ENCODE results near the gene PROX1. TPM values are rescaled to one million over a fixed set of nuclear protein-coding genes. Genes with fewer than 3 reads are reported as not detected.

The PROX1 gene
- total and polyA plus RNA-seq, 2 experiments from 2014 or later = under 0.01 to 0.20 TPM

DNA sequence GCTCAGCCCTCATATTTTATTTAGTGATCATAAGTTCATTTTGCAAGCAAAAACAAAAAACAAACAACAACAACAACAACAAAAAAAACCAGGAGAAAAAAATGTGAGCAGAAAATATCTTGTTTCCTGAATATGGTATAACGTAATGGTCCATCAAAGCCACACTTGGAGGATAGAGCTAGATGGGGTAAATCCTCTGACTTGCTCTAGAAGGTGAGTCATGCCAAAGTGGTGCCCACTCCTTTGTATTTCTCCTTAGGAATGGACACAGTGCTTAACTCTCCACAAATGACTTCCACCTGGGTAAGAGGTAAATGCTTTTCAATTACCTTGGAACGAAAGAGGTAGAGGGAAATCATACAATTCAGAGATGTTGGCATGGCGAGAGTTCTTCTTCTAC is 20.6 kb downstream of the PROX1 start:
- Histone ChIP-seq H3K79me2 (ENCODE audit: insufficient read depth) (no peaks in the 10 kb centered on the region), H3K9me2 (ENCODE audit: insufficient read depth) (no peaks in the 10 kb centered on the region), H3K27ac (no peak overlapping the region), H3F3A (ENCODE audit: insufficient read depth) (no peaks in the 10 kb centered on the region), H3K36me3 (ENCODE audit: low read depth) (no peaks in the 10 kb centered on the region), H3K9ac (no peak overlapping the region), H3K9me3 (ENCODE audit: low read depth) (no peaks in the 10 kb centered on the region), H4K20me1 (ENCODE audit: insufficient read depth) (no peaks in the 10 kb centered on the region), H3K4me2 (ENCODE audit: unreplicated experiment) (no peak overlapping the region), H3K27me3 (replicated peaks; ENCODE audit: insufficient read depth) (no peaks in the 10 kb centered on the region), H3K4me1 (ENCODE audit: insufficient read depth) (no peaks in the 10 kb centered on the region), H2AFZ (no peak overlapping the region), H3K4me3 (no peak overlapping the region)
- no peak for TF ChIP-seq EZH2phosphoT487 (IDR thresholded peaks at IDR 0.05; ENCODE audit: insufficient read depth, low read depth)
- no peak for TF ChIP-seq EZH2 (IDR thresholded peaks at IDR 0.05; ENCODE audit: insufficient read depth, poor library complexity, severe bottlenecking)
- WGBS, 2 experiments (ENCODE audit: low coverage in 1 of 2, low lambda C conversion rate in 2 of 2, missing lambda C conversion rate in 2 of 2) = 29 to 43% methylated on average over 3 of the region's 3 CpGs
- no peak for DNase-seq
- in situ Hi-C loops (cut with MboI) = no loop called here

GRCh38 chr1:214008791-214009422 is 21.1 kb downstream of the PROX1 start:
- no peaks in the 10 kb centered on the region for H3K4me1 ChIP-seq (ENCODE audit: insufficient read depth)
- no peaks in the 10 kb centered on the region for H3K9me3 ChIP-seq (ENCODE audit: low read depth)
- TF ChIP-seq EZH2phosphoT487 (IDR thresholded peaks at IDR 0.05; ENCODE audit: insufficient read depth, low read depth) (no peak), EZH2 (IDR thresholded peaks at IDR 0.05; ENCODE audit: insufficient read depth, poor library complexity, severe bottlenecking) (no peak)
- no peaks in the 10 kb centered on the region for H3F3A ChIP-seq (ENCODE audit: insufficient read depth)
- in situ Hi-C loops (cut with MboI) = no loop called here
- no peak overlapping the region for H3K27ac ChIP-seq
- no peaks in the 10 kb centered on the region for H3K79me2 ChIP-seq (ENCODE audit: insufficient read depth)
- H4K20me1 ChIP-seq (ENCODE audit: insufficient read depth) = no peaks in the 10 kb centered on the region
- H3K9ac ChIP-seq = no peak overlapping the region
- H3K4me2 ChIP-seq (ENCODE audit: unreplicated experiment) = no peak overlapping the region
- WGBS, 2 experiments (ENCODE audit: low coverage in 1 of 2, low lambda C conversion rate in 2 of 2, missing lambda C conversion rate in 2 of 2) = 67 to 69% methylated on average over 8 of the region's 8 CpGs
- no peak overlapping the region for H3K4me3 ChIP-seq
- DNase-seq = no peak
- H3K9me2 ChIP-seq (ENCODE audit: insufficient read depth) = no peaks in the 10 kb centered on the region
- no peak overlapping the region for H2AFZ ChIP-seq
- no peaks in the 10 kb centered on the region for H3K27me3 ChIP-seq (replicated peaks; ENCODE audit: insufficient read depth)
- H3K36me3 ChIP-seq (ENCODE audit: low read depth) = no peaks in the 10 kb centered on the region

GRCh38 chr1:214009423-214010196 is 21.8 kb downstream of the PROX1 start:
- no peaks in the 10 kb centered on the region for H3K27me3 ChIP-seq (replicated peaks; ENCODE audit: insufficient read depth)
- no peak overlapping the region for H3K4me2 ChIP-seq (ENCODE audit: unreplicated experiment)
- in situ Hi-C loops (cut with MboI) = no loop called here
- WGBS, 2 experiments (ENCODE audit: low coverage in 1 of 2, low lambda C conversion rate in 2 of 2, missing lambda C conversion rate in 2 of 2) = 58 to 65% methylated on average over 14 of the region's 14 CpGs
- no peak overlapping the region for H2AFZ ChIP-seq
- no peak overlapping the region for H3K27ac ChIP-seq
- H3F3A ChIP-seq (ENCODE audit: insufficient read depth) = no peaks in the 10 kb centered on the region
- H3K4me3 ChIP-seq = no peak overlapping the region
- no peaks in the 10 kb centered on the region for H3K4me1 ChIP-seq (ENCODE audit: insufficient read depth)
- no peak overlapping the region for H3K9ac ChIP-seq
- no peaks in the 10 kb centered on the region for H3K9me3 ChIP-seq (ENCODE audit: low read depth)
- DNase-seq = no peak
- H3K79me2 ChIP-seq (ENCODE audit: insufficient read depth) = no peaks in the 10 kb centered on the region
- H3K9me2 ChIP-seq (ENCODE audit: insufficient read depth) = no peaks in the 10 kb centered on the region
- H3K36me3 ChIP-seq (ENCODE audit: low read depth) = no peaks in the 10 kb centered on the region
- no peaks in the 10 kb centered on the region for H4K20me1 ChIP-seq (ENCODE audit: insufficient read depth)
- no peak for TF ChIP-seq EZH2 (IDR thresholded peaks at IDR 0.05; ENCODE audit: insufficient read depth, poor library complexity, severe bottlenecking)
- TF ChIP-seq EZH2phosphoT487 (IDR thresholded peaks at IDR 0.05; ENCODE audit: insufficient read depth, low read depth) = no peak

DNA sequence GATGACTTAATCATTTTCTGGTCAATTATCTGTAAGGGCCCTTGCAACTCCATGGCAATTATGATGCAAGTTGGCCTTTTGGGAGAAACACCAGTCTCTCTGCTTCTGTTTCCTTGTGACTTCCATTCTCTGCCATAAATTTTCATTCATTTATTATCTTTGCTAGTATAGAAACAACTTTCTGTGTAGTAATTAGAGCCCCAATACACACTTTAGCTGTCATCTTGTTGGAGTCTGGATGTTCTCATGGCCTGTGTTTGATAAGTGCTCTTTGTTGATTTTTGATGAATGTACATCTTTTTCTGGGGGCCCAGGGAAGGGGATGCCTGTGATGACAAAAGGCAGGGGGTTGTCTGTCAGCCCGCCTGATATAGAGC is 22.4 kb downstream of the PROX1 start:
- TF ChIP-seq EZH2 (IDR thresholded peaks at IDR 0.05; ENCODE audit: insufficient read depth, poor library complexity, severe bottlenecking) = no peak
- no peak for TF ChIP-seq EZH2phosphoT487 (IDR thresholded peaks at IDR 0.05; ENCODE audit: insufficient read depth, low read depth)
- H3K36me3 ChIP-seq (ENCODE audit: low read depth) = no peaks in the 10 kb centered on the region
- H3K9me2 ChIP-seq (ENCODE audit: insufficient read depth) = no peaks in the 10 kb centered on the region
- no peaks in the 10 kb centered on the region for H3F3A ChIP-seq (ENCODE audit: insufficient read depth)
- H2AFZ ChIP-seq = no peak overlapping the region
- no peaks in the 10 kb centered on the region for H3K79me2 ChIP-seq (ENCODE audit: insufficient read depth)
- no peak overlapping the region for H3K4me3 ChIP-seq
- H3K4me2 ChIP-seq (ENCODE audit: unreplicated experiment) = no peak overlapping the region
- H3K4me1 ChIP-seq (ENCODE audit: insufficient read depth) = no peaks in the 10 kb centered on the region
- H3K9me3 ChIP-seq (ENCODE audit: low read depth) = no peaks in the 10 kb centered on the region
- 26 to 45% methylated on average over 1 of the region's 1 CpG for WGBS, 2 experiments (ENCODE audit: low coverage in 1 of 2, low lambda C conversion rate in 2 of 2, missing lambda C conversion rate in 2 of 2)
- no peak overlapping the region for H3K27ac ChIP-seq
- H4K20me1 ChIP-seq (ENCODE audit: insufficient read depth) = no peaks in the 10 kb centered on the region
- no peak overlapping the region for H3K9ac ChIP-seq
- DNase-seq = no peak
- H3K27me3 ChIP-seq (replicated peaks; ENCODE audit: insufficient read depth) = no peaks in the 10 kb centered on the region
- in situ Hi-C loops (cut with MboI) = no loop called here
